Umbilical cord (tissue), 2 donors: Measurements from ENCODE around the gene DPP7. TPM values are rescaled to one million over a fixed set of nuclear protein-coding genes. Genes with fewer than 3 reads are reported as not detected.

Source experiments
- DNase-seq: peaks from one replicate; pipeline ENCODE4 v3.0.0-alpha.2; 2015; ENCODE audit warnings: low spot score
- total RNA-seq: library from RNA; depleted of rRNA; stranded (reverse); fragments of >200 nt; gene quantifications from one replicate; pipeline ENCODE4 v1.2.3, GENCODE V29; 2014; ENCODE audit warnings: low replicate concordance; ENCODE audit not compliant: insufficient read depth

The DPP7 gene
- total RNA-seq, 1 donor from 2014 or later = 67.9 TPM

DNA sequence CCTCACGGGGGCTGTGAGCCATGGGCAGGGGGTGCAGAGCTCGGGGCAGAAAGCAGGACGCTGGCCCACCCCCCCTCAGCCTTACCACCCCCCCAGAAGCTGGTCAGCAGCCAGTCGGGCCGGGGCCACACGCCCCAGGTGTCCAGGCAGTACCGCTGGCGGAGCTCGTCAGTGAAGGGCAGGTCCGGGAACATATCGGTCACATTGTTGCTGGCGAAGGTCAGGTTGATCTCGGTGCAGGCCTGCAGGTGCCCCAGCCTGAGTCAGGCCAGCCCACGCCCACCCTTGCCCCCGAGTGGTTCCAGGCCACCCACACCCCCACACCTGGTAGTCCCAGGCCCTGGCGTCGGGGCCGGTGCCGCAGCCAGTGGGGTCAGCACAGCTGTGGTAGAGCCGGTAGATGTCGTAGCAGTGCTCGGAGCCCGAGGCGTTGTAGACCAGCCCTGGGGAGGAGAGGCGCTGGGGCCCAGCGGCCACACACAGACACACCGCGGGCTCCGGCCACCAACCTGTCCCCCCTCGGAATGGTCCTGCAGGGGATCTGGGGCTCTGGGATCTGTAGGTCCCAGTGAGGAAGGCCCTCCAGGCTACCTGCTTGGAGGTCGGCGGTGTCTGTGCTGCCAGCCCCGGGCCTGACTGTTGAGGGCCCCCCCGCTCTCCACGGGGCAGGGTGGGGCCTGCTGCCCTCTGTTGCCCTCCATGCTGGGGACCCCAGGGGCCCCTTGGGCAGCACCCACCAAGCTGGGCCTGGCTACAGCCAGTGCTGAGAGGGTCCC, 2.6 kb downstream of the DPP7 start:
- DNase-seq = no peak

DNA sequence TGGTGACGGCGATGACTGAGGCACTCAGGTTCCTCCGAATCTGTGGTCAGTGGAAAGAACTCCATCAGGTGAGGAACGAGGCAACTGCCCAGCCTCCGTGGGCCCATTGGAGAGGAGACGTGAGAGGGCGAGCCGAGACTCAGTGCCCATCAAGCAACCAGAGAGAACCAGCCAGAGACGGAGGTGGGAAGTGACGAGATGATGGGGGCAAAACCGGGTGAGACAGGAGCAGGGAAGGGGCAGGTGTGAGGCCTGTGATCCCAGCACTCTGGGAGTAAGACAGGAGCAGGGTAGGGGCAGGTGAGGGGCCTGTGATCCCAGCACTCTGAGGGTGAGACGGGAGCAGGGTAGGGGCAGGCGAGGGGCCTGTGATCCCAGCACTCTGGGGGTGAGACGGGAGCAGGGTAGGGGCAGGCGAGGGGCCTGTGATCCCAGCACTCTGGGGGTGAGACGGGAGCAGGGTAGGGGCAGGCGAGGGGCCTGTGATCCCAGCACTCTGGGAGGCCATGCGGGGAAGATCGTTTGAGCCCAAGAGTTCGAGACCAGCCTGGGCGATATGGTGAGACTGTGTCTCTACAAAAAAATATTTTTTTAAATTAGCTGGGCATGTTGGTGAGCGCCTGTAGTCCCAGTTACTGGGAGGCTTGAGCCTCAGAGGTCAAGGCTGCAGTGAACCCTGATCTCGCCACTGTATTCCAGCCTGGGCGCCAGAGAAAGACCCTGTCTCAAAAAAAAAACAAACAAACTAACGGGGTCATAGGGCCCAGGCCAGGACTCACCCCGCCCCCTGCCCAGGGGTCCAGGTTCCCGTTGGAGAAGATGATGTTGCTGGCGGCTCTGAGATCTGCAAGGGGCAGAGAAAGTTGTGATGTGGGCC, 3.4 kb downstream of the DPP7 start:
- DNase-seq = no peak

DNA sequence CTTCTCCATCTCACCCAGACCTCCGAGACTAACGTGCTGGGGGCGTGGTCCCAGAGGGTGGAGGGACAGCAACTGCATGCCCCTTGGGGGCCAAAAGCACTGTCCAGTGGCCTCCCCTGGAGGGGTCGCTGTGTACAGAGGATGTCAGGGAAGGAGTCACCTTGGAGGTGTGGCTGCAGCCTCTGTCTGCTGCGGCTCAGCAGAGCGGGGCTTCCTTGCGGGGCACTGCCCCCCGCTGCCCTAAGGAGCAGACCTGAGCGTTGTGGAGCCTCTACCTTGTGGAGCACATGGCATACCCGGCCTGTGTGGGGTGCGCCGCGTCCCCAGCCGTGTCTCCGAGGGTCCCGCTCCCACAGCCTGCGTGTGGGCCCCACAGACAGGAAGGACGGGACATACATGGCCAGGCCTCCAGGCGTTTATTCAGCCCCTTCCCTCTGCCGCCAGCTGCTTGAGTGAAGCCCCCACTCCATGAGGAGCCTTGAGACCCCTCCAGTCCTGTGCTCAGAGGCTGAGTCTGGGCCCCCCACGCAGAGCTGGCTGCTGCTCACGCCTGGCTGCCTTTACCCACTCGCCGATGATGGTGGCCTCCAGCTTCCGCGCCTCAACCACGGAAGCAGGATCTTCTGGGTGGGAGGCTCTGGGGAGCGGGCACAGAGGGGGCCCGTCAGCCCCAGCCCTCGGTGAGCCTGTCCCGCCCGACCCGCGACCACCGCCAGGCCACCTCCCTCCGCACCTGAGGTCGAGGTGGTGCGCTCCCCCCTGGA, 4.2 kb downstream of the DPP7 start:
- no peak for DNase-seq

DNA sequence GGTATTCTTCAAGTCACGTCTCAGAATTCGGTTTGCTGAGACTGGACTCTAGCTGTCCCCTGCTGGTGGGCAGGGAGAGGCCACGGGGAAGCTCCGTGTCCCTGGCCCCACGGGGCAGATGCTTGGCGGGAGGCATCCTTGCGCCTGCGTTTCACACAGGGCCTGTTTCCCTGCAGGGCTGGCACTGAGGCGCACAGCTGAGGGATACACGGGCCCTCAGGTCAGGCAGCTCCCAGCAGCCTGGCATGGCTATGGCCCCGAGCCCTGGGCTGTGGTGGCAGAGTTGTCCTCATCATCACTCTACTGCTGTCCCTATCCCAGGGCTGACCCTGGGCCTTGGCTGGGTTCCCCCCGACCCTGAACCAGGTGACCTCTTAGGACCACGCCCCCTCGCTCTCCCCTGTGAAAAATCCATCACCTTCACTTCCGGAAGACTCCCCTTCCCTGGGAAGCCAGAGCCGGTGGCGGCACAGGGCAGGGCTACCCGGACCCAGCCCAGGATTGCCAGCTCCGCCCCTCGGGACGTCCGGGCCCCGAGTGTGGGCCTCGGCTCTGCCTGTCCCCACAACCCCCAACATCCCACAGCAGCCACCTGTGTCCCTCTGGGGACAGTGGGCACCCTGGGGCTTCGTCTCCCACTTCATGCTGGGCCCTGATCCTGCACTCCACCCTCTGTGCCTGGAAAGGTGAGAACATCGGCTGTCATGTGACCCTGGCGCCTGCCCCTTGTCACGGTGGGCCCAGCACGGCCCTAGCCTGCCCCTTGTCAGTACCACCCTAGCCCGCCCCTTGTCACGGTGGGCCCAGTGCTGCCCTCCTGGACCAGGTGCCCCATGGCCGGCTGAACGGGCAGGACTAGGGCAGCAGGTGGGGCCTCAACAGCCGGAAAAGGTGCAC, 5.0 kb downstream of the DPP7 start:
- DNase-seq = no peak

DNA sequence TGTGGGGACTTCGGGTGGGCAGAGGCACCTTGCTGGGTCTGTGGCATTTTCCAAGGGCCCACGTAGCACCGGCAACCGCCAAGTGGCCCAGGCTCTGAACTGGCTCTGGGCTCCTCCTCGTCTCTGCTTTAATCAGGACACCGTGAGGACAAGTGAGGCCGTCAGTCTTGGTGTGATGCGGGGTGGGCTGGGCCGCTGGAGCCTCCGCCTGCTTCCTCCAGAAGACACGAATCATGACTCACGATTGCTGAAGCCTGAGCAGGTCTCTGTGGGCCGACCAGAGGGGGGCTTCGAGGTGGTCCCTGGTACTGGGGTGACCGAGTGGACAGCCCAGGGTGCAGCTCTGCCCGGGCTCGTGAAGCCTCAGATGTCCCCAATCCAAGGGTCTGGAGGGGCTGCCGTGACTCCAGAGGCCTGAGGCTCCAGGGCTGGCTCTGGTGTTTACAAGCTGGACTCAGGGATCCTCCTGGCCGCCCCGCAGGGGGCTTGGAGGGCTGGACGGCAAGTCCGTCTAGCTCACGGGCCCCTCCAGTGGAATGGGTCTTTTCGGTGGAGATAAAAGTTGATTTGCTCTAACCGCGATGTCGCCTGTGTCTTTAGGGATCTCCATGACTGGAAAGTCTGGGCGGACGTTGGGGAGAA, 5.8 kb downstream of the DPP7 start:
- DNase-seq = no peak

DNA sequence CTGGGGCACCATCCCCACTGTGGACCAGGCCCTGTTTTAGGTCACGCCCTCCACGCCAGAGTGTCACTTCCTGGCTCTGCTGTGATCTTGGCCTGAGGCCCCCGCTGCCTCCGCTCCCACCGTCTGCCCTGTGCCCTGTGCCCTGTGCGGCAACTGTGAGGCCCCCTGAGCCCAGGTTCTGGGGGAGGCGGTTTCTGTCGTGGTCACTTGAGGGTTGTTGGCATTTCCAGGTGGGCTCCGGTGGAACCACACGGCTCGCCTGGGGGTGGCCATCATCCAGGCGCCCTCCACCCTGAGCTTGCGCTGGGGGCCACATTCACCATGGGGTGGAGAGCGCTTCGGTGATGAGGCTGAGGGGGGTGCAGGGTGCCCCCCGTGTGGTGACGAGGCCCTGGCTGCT, 6.6 kb downstream of the DPP7 start:
- no peak for DNase-seq

DNA sequence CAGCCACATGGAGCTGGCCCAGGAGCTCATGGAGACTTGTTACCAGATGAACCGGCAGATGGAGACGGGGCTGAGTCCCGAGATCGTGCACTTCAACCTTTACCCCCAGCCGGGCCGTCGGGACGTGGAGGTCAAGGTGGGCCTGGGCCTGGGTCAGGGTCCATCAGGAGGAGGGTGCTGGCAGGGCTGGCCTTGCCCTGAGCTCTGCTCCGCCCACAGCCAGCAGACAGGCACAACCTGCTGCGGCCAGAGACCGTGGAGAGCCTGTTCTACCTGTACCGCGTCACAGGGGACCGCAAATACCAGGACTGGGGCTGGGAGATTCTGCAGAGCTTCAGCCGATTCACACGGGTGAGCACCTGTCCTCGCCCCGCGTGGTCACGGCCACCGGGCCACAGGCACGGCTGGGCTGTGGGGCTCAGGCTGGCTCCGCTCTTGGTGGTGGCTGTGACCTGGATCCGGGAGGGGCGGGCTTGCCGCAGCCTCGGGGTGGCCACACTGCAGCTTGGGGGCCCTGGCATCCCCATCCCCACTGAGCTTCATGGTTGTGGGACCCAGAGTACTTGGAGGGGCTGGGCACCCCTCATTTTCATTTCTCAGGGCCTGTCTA, 7.1 kb downstream of the DPP7 start:
- DNase-seq = no peak

DNA sequence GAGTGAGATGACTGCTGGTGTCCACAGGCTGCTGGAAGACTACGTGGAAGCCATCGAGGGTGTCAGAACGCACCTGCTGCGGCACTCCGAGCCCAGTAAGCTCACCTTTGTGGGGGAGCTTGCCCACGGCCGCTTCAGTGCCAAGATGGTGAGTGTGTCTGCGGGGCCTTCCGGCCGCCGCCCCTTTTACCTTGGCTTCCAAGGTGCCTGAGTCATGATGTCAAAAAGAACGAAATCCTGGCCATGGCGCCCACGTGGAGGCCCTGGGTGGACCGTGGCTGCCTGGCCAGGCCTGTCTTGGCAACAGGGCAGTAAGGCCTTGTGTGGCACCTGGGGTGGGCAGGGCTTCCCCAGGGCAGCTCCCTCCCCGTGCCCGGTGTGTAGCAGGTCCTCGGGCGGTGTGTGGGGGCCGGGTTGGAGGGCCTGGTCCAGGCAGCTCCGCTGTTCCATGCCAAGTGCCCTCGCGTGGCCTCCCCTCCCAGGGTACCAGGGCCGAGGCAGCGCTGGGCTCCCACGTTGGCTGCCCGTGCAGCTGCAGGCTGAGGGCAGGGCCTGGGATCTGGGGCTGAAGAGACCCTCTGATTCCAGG, 7.8 kb downstream of the DPP7 start:
- DNase-seq = no peak

DNA sequence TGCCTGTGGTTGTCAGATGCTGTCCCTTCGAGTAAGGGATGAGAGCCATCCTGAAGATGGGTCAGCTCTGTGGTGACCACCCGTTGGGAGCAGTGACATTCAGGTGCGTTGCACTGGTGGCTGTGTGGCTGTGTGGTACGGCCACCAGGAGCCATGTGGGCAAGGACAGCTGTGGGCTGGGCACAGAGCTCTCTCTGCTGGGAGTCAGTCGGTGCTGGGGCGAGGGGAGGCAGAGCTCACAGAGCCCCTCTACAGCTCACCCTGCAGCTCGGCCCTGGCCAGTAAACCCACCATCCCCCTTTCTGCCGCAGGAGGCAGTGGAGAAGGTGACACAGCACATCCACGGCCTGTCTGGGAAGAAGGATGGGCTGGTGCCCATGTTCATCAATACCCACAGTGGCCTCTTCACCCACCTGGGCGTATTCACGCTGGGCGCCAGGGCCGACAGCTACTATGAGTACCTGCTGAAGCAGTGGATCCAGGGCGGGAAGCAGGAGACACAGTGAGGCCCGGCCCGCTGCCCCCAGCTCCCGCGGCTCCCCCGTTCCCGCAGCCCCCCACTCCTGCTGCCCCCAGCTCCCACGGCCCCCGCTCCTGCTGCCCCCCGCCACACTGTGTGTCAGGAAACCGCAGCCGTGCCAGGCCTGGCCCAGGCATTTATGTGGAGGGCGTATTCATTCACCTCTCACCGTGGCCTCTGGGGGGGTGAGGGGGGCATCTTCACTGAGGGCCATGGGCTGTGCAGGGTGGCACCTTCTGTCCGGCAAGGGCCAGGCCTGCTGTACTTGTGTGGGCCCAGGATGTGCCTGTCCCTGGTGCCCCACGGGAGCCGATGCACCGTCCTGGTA, 8.5 kb downstream of the DPP7 start:
- DNase-seq = no peak

DNA sequence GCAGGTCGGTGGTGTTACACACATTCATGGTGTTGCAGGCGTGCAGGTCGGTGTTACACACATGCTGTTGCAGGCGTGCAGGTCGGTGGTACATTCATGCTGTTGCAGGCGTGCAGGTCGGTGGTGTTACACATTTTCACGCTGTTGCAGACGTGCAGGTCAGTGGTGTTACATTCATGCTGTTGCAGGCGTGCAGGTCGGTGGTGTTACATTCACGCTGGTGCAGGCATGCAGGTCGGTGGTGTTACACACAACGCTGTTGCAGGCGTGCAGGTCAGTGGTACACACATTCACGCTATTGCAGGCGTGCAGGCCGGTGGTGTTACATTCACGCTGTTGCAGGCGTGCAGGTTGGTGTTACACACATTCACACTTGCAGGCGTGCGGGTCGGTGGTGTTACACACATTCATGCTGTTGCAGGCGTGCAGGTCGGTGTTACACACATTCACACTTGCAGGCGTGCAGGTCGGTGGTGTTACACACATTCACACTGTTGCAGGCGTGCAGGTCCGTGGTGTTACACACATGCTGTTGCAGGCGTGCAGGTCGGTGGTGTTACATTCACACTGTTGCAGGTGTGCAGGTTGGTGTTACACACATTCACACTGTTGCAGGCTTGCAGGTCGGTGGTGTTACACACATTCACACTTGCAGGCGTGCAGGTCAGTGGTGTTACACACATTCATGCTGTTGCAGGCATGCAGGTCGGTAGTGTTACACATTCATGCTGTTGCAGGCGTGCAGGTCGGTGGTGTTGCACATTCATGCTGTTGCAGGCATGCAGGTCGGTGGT, 11.1 kb downstream of the DPP7 start:
- no peak for DNase-seq

DNA sequence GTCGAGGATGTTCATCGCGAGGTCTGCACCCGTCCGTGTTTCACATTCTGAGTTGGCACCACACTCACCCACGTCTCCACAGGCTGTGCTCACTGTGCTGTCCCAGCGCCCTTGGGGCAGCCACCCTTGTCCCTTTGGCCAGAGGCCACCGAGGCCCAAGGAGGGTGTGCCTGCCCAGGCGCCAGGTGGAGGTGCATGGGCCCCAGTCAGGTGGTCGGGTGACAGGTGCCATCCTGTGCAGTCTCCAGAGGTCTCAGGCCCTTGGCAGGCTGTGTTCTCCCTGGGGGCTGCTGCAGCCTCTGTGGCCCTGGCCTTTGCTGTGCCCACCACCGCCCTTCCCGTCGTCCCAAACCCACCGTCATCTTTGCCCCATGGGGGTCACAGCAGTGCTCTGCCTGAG, 15.3 kb downstream of the DPP7 start:
- no peak for DNase-seq

DNA sequence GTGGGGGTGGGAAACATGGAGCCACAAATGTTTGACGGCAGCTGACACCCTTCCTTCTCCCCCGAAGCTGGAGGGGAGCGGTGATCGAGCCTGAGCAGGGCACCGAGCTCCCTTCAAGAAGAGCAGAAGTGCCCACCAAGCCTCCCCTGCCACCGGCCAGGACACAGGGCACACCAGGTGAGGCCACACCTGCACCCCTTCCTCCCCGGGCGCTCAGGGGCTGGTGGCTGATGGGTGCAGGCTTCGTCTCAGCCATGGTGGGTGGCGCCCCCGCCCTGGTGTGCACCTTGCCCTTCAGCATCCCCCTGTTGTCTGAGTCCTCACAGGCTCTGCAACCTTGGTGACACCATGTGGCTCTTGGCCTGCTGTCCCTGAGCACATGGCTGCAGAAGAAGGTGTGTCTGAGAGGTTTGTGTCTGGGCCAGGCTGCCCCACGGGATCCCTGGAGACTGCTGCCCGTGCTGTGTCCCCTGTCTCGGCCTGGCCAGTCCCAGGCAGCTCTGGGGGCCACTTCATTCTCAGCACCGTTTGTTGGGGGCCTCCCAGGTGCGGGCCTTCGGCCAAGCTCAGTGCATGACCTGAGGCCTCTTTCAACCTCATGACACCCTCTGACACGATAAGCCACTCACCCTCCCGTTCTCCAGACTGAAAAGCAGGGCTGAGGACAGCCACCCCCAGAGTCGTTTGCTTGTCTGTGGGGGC, 16.6 kb downstream of the DPP7 start:
- DNase-seq = no peak

DNA sequence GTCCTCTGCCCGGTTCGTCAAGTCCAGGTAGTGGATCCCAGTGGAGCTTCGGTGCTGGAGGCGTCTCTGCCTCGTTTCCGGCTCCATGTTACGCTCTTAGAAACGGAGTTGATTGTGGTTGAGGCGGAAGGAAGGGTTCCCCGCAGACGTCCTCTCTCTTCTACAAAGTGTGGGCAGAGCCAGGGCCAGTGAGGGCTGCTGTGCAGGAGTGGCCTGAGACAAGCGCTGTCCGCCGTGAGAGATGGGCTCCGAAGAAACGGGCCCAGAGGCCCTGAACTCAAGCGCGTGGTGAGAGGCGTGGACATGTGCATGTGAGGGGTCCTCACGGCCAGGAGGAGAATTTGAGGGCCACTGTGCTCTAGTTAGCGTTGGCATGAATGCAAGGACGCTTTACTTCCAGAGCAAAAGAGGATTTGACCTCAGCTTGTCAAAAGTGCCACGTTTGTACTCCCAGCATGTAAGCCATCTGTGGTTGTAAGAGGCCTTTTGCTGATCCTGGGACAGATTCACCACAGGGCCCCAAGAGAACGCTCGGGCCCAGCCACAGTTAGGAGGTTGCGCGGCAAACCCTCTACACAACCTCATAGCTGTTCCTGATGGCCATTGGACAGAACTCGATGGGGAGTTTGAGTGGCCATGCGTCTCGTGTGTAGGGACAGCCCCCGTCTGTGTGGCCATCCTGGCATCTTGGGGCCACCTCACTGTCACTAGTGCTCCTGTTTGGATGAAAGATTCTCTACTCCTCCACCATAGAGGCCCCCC, 17.6 kb downstream of the DPP7 start:
- DNase-seq = no peak

DNA sequence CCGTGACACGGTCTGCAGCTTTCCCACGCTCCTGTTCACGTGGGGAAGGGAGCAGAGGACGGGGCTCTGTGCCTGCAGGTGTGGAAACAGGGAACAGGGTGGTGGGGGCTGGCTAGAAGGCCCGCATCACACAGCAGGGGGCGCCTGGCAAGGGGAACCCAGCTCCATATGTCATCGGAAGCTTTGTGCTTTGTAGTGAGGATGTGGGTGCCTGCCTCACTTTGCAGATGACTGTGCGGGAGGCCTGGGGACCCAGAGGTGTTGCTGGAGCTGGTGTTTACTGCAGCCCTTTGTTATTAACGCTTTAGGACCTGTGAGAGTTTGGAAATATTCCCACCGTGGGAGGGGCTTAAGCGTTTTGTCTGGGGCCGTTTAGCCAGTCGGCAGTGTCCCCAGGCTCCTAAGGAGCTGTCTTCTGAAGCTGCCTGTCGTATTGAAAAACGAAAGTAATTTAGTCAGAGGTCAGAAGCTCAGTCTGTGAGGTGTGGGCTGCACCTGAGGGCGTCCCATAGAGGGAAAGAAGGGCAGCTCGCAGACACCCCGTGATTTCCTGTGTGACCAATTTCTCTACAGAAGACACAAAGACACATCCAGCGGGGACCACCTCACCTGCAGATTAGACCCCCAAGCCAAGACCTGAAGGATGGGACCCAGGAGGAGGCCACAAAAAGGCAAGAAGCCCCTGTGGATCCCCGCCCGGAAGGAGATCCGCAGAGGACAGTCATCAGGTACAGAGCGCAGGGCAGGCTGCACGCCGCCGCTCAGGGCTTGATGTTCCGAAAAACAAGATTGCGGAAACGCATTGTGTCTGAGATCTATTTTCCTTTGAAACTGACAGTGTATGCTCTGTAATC, 18.6 kb downstream of the DPP7 start:
- no peak for DNase-seq

DNA sequence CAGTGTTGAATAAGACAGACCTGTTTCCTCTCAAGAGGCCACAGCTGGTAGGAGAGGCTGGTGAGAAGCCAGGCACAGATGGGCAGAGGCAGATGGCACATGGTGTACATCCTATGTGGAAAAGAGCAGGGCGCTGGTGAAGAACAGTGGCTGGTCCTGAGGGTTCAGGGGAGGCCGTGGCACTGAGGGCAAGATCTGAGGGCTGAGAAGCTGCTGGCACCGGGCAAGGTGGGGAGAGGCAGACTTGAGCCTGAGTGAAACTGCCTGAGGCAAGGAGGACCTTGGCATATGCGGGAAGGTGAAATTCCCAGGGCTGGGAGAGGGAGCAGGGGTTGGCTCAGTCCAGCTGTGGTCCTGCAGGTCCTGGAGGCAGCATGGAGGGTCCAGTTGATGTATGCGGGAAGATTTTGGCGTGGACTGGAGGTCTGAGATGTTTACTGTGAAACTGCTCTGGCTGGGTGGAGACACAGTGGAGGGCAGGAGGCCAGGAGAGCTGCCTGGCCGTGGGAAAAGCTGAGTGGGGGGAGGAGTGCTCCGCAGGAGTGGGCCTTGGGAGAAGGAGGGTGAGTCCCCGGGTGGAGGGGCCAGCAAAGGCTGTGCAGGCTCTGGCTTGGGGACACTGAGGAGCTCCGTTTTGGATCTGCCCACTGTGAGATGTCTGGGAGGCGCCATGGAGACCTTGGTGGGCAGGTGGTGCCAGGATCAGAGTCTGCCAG, 25.1 kb downstream of the DPP7 start:
- no peak for DNase-seq
